Left lung (tissue), 10 donors: ENCODE results near the gene ZC2HC1C. TPM values are rescaled to one million over a fixed set of nuclear protein-coding genes. Genes with fewer than 3 reads are reported as not detected.

Experiments used
- ATAC-seq: fragments of 200-7000 bp; cut with Tn5 transposase; one replicate; pipeline ENCODE4 v1.9.1; 2020; ENCODE audit warnings: moderate library complexity
- DNase-seq, 4 donors: peaks; one replicate each; pipeline ENCODE4 v3.0.0-alpha.2; 2013 to 2020
- H3K27ac ChIP-seq, 2 donors: fragments of 200-600 bp; sonication (generic) in 1 of 2; one replicate each; pipeline versions ENCODE4 v1.5.0 to v1.8.0; 2020 to 2021
- H3K27me3 ChIP-seq, 2 donors: fragments of 200-600 bp; sonication (generic) in 1 of 2; one replicate each; pipeline versions ENCODE4 v1.5.0 to v1.8.0; 2020 to 2021
- H3K36me3 ChIP-seq, 2 donors: fragments of 200-600 bp; sonication (generic) in 1 of 2; one replicate each; pipeline versions ENCODE4 v1.5.0 to v1.8.0; 2020 to 2021
- H3K4me1 ChIP-seq, 2 donors: fragments of 200-600 bp; one replicate each; pipeline ENCODE4 v1.8.0; 2021
- H3K4me3 ChIP-seq, 2 donors: fragments of 200-600 bp; sonication (generic) in 1 of 2; one replicate each; pipeline versions ENCODE4 v1.5.0 to v1.8.0; 2020 to 2021; ENCODE audit warnings: mild to moderate bottlenecking in 1 of 2
- H3K9me3 ChIP-seq, 2 donors: fragments of 200-600 bp; sonication (generic) in 1 of 2; one replicate each; pipeline versions ENCODE4 v1.5.0 to v1.8.0; 2020 to 2021
- CTCF ChIP-seq, 2 donors: fragments of 200-600 bp; sonication (generic) in 1 of 2; IDR thresholded peaks; one replicate each; pipeline versions ENCODE4 v1.5.0 to v1.8.0; 2021; ENCODE audit warnings: antibody characterized with exemption in 2 of 2
- intact Hi-C, 2 donors: fragments of 100-400 bp; cut with DNase I; formaldehyde crosslinking; loops; one replicate each; pipeline versions ENCODE4 v1.11.2 to v1.14.2; 2022
- polyA plus RNA-seq, 6 donors: library from polyadenylated mRNA; unstranded; fragments of 120-200 nt; gene quantifications; one replicate each; pipeline ENCODE4 v1.2.1, GENCODE V29; 2013; ENCODE audit not compliant: insufficient read length in 6 of 6
- total RNA-seq, 2 donors: library from RNA; stranded (reverse); fragmentation: NEBNext Ultra II Directional; extraction: Animal tissue kit (Norgen Biotek cat#: 25700); gene quantifications; one replicate each; pipeline ENCODE4 v1.2.1, GENCODE V29; 2021
- donor health status: DM: no; HTN: yes; CAD: no.
- donor health status: DM: no; HTN: no; CAD: no.

The ZC2HC1C gene
- total and polyA plus RNA-seq, 8 donors = 3.1 to 6.6 (median 4.8) TPM

GRCh38 chr14:75046899-75047298, 22.5 kb upstream of the ZC2HC1C start:
- H3K36me3 ChIP-seq = peaks cover 0 to 4% of the 10 kb centered on the region in 2 donors
- intact Hi-C loops = no loop called here
- no peak overlapping the region for H3K27ac ChIP-seq
- DNase-seq = no peak
- peaks cover 0 to 39% of the 10 kb centered on the region in 2 donors for H3K4me1 ChIP-seq
- H3K4me3 ChIP-seq = no peak overlapping the region
- no peaks in the 10 kb centered on the region for H3K9me3 ChIP-seq
- peaks cover 0 to 10% of the 10 kb centered on the region in 2 donors for H3K27me3 ChIP-seq
- no peak for ATAC-seq
- no peak for TF ChIP-seq CTCF (IDR thresholded peaks at IDR 0.05)

- TF ChIP-seq CTCF (IDR thresholded peaks at IDR 0.05) = no peak
- Histone ChIP-seq H3K4me1 (peaks cover 0 to 39% of the 10 kb centered on the region in 2 donors), H3K27ac (no peak overlapping the region), H3K9me3 (no peaks in the 10 kb centered on the region), H3K36me3 (no peaks in the 10 kb centered on the region), H3K27me3 (peaks cover 0 to 10% of the 10 kb centered on the region in 2 donors), H3K4me3 (no peak overlapping the region)
- ATAC-seq = no peak
- DNase-seq = no peak
- intact Hi-C loops = no loop called here
These were observed 21.9 kb upstream of the ZC2HC1C start for GRCh38 chr14:75047506-75047905.

- H3K4me3 ChIP-seq = no peak overlapping the region
- ATAC-seq (no peak), DNase-seq (no peak)
- H3K27ac ChIP-seq = no peak overlapping the region
- no peaks in the 10 kb centered on the region for H3K36me3 ChIP-seq
- H3K4me1 ChIP-seq = peaks cover 0 to 39% of the 10 kb centered on the region in 2 donors
- H3K27me3 ChIP-seq = peaks cover 0 to 10% of the 10 kb centered on the region in 2 donors
- TF ChIP-seq CTCF (IDR thresholded peaks at IDR 0.05) = no peak
- intact Hi-C loops = no loop called here
- H3K9me3 ChIP-seq = no peaks in the 10 kb centered on the region
These were observed 21.3 kb upstream of the ZC2HC1C start for GRCh38 chr14:75048101-75048500.

GRCh38 chr14:75049136-75049535, 20.3 kb upstream of the ZC2HC1C start:
- intact Hi-C loops = no loop called here
- peaks cover 0 to 41% of the 10 kb centered on the region in 2 donors for H3K4me1 ChIP-seq
- DNase-seq = no peak
- no peaks in the 10 kb centered on the region for H3K36me3 ChIP-seq
- peaks cover 0 to 10% of the 10 kb centered on the region in 2 donors for H3K27me3 ChIP-seq
- H3K9me3 ChIP-seq = no peaks in the 10 kb centered on the region
- H3K4me3 ChIP-seq = no peak overlapping the region
- TF ChIP-seq CTCF (IDR thresholded peaks at IDR 0.05) = no peak
- H3K27ac ChIP-seq = peak overlapping the region in 1 of 2 donors; percentile 92
- no peak for ATAC-seq

GRCh38 chr14:75049731-75050201, 19.7 kb upstream of the ZC2HC1C start:
- Histone ChIP-seq H3K4me3 (peak overlapping the region in 1 of 2 donors; percentile 65), H3K9me3 (no peaks in the 10 kb centered on the region), H3K27me3 (peaks cover 0 to 10% of the 10 kb centered on the region in 2 donors), H3K27ac (peak overlapping the region; percentile 84 to 92), H3K4me1 (peaks cover 0 to 40% of the 10 kb centered on the region in 2 donors), H3K36me3 (no peaks in the 10 kb centered on the region)
- ATAC-seq (no peak), DNase-seq (no peak)
- TF ChIP-seq CTCF (IDR thresholded peaks at IDR 0.05) = no peak
- intact Hi-C loops = no loop called here
